ENCODE data around the gene FGD1. TPM values are rescaled to one million over a fixed set of nuclear protein-coding genes. Genes with fewer than 3 reads are reported as not detected.

FGD1 gene
- total RNA-seq, 1 donor from 2014 or later: 18.0 TPM

DNA sequence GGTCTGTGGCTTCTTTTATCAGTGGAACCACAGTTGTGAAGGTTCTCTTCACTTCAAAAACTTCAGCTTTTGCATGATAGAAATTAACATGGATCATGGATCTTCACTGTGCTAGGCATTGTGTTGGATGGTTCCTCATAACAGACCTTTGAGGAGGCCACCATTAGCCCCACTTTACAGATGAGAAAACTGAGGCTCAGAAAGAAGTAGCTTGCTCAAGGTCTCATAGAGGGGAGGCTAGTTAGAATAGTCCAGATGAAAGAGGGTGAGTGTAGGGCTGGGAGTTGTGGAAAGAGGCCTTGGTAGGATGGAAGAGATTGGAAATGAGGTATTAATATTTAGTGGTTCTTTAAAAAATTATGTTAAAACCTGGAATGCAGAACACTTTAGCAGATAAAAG, 53.2 kb downstream of the FGD1 start:
- Histone ChIP-seq H3K4me1 (ENCODE audit: insufficient read depth, low read length) (peaks cover 5% of the 10 kb centered on the region), H3K27ac (ENCODE audit: low read depth, low read length) (no peak overlapping the region), H3K27me3 (ENCODE audit: insufficient read depth, low read length) (no peaks in the 10 kb centered on the region), H3K9ac (ENCODE audit: low read length) (no peak overlapping the region), H3K4me2 (ENCODE audit: low read length) (no peak overlapping the region), H3K4me3 (ENCODE audit: insufficient read depth, low read depth, low read length) (no peak overlapping the region), H2AFZ (ENCODE audit: low read depth, low read length) (no peak overlapping the region), H3K9me3 (ENCODE audit: insufficient read depth, low read depth, low read length) (no peaks in the 10 kb centered on the region), H4K20me1 (ENCODE audit: insufficient read depth, low read length) (peaks cover 10% of the 10 kb centered on the region), H3K36me3 (ENCODE audit: insufficient read depth, low read length) (no peaks in the 10 kb centered on the region), H3K79me2 (ENCODE audit: insufficient read depth, low read length) (peaks cover 41% of the 10 kb centered on the region)
- no peaks in the 10 kb centered on the region for H3K9me3 Mint-ChIP-seq (ENCODE audit: unreplicated experiment)
- no peak for TF ChIP-seq EZH2 (IDR thresholded peaks at IDR 0.05; ENCODE audit: insufficient read depth, low read length)
- TF ChIP-seq, protein P1, sequence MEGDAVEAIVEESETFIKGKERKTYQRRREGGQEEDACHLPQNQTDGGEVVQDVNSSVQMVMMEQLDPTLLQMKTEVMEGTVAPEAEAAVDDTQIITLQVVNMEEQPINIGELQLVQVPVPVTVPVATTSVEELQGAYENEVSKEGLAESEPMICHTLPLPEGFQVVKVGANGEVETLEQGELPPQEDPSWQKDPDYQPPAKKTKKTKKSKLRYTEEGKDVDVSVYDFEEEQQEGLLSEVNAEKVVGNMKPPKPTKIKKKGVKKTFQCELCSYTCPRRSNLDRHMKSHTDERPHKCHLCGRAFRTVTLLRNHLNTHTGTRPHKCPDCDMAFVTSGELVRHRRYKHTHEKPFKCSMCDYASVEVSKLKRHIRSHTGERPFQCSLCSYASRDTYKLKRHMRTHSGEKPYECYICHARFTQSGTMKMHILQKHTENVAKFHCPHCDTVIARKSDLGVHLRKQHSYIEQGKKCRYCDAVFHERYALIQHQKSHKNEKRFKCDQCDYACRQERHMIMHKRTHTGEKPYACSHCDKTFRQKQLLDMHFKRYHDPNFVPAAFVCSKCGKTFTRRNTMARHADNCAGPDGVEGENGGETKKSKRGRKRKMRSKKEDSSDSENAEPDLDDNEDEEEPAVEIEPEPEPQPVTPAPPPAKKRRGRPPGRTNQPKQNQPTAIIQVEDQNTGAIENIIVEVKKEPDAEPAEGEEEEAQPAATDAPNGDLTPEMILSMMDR (IDR thresholded peaks at IDR 0.05; ENCODE audit: insufficient read depth, low read depth, low read length): no peak
- no peak overlapping the region for H3K27ac Mint-ChIP-seq (ENCODE audit: unreplicated experiment)
- no peaks in the 10 kb centered on the region for H3K27me3 Mint-ChIP-seq (ENCODE audit: low read depth, unreplicated experiment)
- H3K4me1 Mint-ChIP-seq (ENCODE audit: low read depth, unreplicated experiment): peaks cover 5% of the 10 kb centered on the region
- no peak for FAIRE-seq
- peaks cover 10% of the 10 kb centered on the region for H3K36me3 Mint-ChIP-seq (ENCODE audit: low read depth, unreplicated experiment)
- no peak for DNase-seq (ENCODE audit: low read depth)
- peak overlapping the region; percentile 50 for H3K4me3 Mint-ChIP-seq (ENCODE audit: unreplicated experiment)

DNA sequence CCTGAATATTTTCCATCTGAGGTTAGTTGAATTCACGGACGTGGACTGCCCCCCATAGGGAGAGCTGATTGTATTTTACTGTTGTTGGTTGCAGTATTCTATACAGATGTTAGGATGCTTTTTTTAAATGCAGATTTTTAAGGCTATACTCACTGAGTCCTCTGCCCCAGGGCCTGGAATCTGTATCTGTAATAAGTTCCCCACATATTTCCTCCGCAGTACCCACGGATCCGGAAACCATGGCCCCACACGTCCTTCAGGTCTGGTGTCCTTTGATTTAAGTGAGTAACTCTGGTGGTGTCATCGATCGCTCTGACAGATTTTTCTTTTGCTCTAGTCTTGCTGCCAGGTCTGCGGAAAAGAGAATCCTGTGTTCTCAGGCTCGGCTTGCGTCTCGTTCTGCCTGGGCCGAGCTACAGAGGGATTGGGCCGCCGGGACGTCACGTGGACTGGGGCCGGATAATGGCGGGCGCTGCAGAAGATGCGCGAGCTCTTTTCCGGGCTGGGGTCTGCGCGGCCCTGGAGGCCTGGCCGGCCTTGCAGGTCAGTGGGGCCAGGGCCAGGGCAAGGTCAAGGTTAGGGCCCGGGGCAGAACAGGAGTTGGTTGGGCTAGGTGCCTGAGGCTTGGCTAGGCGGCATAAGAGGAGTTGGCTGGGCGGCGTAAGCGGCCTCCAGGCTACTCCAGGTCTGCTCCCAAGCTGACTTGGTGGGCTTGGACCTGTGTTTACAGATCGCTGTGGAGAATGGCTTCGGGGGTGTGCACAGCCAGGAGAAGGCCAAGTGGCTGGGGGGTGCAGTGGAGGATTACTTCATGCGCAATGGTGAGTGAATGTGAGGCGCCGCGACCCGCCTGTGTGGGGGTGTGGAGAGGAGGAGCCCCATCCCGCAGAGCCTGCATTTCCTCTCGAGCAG, 55.8 kb downstream of the FGD1 start, which contains the start of gene TSR2:
TSR2 (plus strand) TSS at position 445 of the 912 bp plus-strand sequence; CDS start at position 463, 18 bp downstream.
- Mint-ChIP-seq H3K4me1 (ENCODE audit: low read depth, unreplicated experiment) (peaks cover 5% of the 10 kb centered on the region), H3K27ac (ENCODE audit: unreplicated experiment) (peak within 1 kb of the TSS; percentile 89), H3K27me3 (ENCODE audit: low read depth, unreplicated experiment) (no peaks in the 10 kb centered on the region), H3K4me3 (ENCODE audit: unreplicated experiment) (peak within 1 kb of the TSS; percentile 92), H3K36me3 (ENCODE audit: low read depth, unreplicated experiment) (peaks cover 10% of the 10 kb centered on the region), H3K9me3 (ENCODE audit: unreplicated experiment) (no peaks in the 10 kb centered on the region)
- Histone ChIP-seq H3K9me3 (ENCODE audit: insufficient read depth, low read depth, low read length) (no peaks in the 10 kb centered on the region), H4K20me1 (ENCODE audit: insufficient read depth, low read length) (peaks cover 10% of the 10 kb centered on the region), H3K36me3 (ENCODE audit: insufficient read depth, low read length) (no peaks in the 10 kb centered on the region), H3K4me3 (ENCODE audit: insufficient read depth, low read depth, low read length) (peak within 1 kb of the TSS; percentile 73), H3K79me2 (ENCODE audit: insufficient read depth, low read length) (peaks cover 41% of the 10 kb centered on the region), H3K27me3 (ENCODE audit: insufficient read depth, low read length) (no peaks in the 10 kb centered on the region), H3K4me2 (ENCODE audit: low read length) (peak within 1 kb of the TSS; percentile 82), H2AFZ (ENCODE audit: low read depth, low read length) (peak within 1 kb of the TSS; percentile 84), H3K27ac (ENCODE audit: low read depth, low read length) (peak within 1 kb of the TSS; percentile 63), H3K9ac (ENCODE audit: low read length) (peak within 1 kb of the TSS; percentile 92), H3K4me1 (ENCODE audit: insufficient read depth, low read length) (peaks cover 5% of the 10 kb centered on the region)
- no peak for TF ChIP-seq EZH2 (IDR thresholded peaks at IDR 0.05; ENCODE audit: insufficient read depth, low read length)
- TF ChIP-seq, protein P1 (IDR thresholded peaks at IDR 0.05; ENCODE audit: insufficient read depth, low read depth, low read length): peak; percentile 7
- FAIRE-seq (peak; percentile 99), DNase-seq (ENCODE audit: low read depth) (peak; percentile 82)

Data from astrocyte (in vitro differentiated cells and primary cell).